ENCODE measurements around the gene NTRK2.

Gene NTRK2

DNA sequence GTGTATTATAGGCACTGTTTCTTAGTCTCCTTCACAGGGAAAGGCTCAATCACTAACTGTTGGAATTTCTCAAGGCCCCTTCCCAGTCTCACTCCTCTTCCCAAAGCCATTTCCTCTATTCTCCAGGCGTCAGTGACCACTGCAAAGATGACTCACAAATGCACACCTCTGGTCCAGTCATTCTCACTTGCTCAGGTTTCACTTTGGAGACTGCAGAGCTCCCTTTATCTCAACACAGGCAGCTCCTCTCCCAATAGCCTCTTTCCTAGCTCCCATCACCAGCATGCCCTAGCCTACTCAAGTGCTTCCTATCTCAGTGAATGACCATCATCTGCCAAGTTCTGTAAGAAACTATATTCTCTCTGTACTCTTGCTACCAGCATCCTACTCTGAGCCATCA, 323.6 kb downstream of the NTRK2 start:
- no peak for DNase-seq

DNA sequence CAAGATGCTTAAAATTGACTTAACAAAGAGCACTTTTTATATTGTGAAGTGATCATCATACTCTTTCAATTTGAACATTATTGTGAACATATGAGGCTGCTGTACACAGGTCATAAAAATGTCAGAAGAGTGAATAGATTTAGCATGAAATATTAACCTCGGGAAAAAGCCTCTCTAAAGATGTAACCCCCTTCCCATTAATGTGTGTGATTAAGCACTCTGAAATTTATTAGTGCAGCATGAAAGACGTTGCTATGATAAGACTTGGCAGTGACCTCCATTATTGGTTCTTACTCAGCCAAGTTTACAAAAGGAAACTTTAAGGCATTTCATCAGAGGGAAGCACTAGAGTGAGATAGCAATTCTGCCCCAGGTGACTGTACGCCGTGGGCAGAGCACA, 326.5 kb downstream of the NTRK2 start:
- DNase-seq = no peak

DNA sequence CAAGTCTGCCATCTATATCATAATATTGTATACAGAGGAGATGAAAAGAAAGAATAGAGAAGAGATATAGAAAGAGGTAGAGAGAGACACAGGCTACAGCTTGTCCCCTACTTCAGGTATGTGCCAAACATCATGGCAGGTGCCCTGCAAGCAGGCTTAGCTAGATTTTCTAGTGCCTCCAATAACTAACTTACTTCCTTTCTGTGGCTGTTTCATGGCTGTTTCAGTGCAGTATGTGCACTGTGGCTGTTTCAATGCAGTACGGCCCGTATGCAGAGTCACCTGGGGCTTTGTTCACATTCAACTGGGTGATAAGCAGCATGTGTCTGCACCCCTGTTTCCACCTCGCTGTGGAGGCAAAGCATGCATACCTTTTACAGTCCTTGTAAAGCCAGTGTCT, 327.2 kb downstream of the NTRK2 start:
- DNase-seq = no peak

DNA sequence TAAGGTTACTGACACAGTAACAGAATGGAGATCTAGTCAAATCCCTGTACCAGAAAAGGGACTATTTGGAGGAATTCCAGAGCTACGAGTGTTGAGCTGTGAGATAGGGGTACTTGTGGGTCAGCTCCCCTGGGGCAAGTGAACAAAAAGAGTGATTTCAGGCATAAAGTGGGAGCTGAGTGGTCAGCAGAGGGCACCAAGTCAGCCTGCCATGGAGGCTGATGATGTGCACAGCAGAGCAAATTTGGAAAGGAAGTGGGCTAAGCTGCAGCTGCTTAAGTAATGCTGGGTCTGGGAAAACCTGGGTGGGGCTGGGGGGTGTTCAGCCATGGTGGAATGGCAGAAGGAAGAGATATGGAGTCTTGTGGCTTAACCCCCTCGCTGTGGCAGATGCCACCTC, 327.9 kb downstream of the NTRK2 start:
- DNase-seq = no peak

DNA sequence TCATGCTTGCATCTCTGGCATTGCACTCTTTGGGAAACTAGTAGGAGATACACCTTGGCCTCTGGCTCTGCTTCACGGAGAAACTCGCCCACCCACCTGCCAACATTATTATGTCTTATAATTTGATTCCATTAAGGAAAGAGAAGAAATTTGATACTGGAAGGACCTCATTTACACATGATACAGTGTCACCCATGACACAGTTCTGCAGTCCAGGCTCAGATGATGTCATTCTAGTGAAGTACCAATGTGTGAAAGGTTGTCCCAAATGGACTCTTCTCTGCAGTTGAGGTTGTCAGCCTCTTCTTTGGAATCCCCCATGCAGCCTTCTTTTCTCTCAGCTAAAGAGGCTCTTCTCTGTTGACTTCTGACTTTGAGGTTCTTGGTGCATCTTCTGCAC, 329.1 kb downstream of the NTRK2 start:
- no peak for DNase-seq

DNA sequence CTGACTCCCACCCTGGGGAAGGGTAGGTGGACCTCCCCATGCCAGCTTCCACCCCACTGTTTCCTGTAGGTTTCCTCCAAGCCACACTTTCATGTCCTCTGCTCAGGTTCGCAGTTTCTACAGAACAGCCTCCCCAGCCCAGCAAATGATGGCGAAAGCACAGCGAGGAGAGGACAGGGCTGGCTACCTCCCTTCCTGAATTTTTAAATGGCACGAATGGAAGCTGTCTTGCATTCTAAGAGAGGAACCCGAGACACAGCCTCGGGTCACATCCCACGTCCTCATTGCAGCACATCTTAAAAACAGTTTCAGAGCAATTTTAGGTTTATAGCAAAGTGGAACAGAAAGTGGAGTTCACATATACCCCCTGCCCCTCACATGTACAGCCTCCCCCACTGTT, 330.3 kb downstream of the NTRK2 start:
- DNase-seq = no peak

DNA sequence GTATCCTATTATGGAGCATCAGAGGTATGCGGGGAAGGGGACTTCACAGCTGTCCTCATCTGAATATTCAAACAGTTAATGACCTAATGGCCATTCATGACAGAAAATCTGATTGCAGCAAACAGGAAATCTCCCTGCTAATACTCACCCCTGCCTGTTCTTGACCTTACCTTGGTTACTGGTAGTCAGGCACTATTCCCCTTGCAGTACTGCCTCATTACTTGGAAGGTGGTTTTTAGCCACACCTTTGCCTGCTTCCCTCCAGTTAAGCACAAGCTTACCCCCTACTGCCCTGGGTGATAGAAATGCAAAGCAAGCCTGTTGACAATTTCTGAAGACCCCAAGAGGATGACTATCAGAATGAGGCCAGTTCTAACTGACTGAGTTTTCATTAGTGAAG, 332.4 kb downstream of the NTRK2 start:
- DNase-seq = no peak

DNA sequence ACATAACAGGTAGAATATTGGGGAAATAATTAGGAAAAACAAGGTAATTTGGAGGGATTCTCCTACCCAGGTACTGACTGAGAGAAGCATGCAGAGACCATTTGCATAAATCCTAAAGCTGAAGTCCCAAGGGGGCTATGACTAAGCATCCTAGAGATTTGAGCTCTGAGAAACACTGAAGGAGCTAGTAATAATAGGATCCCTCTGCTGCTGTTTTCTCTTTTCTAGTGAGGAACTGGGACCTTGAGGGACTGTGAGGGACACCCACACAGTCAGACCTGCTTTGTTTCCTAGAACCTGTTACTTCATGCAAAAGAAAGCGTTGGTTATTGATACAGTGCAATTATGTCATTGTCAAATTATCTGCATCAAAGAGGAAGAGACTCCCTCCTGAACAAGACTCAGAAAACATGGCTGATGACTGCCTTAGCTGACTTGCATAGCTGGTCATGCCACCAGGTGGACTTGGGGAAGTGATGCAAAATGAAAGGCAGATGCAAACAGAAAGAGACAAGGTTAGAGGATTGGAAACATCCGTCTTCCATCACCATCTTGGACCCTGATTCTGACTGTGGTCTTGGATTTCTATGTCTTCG, 335.4 kb downstream of the NTRK2 start:
- DNase-seq = no peak

DNA sequence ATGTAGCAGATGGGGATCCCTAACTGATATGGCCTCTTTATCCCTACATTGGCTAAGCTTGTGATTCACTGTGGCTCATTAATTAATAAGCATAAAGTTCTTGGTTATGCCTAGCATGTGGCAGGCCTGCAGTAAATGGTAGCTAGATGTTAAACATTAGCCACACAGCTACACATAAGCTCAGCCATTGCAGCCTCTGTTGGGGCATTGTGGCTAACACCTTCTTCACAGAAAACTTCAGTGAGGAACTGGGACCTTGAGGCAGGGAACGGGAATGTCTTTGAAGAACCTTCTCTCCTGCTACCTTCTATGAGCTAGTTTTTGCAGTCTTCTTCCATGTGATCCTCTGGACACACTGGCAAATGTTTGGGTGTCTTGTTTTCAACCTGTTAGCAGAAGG, 338.2 kb downstream of the NTRK2 start:
- DNase-seq = no peak

DNA sequence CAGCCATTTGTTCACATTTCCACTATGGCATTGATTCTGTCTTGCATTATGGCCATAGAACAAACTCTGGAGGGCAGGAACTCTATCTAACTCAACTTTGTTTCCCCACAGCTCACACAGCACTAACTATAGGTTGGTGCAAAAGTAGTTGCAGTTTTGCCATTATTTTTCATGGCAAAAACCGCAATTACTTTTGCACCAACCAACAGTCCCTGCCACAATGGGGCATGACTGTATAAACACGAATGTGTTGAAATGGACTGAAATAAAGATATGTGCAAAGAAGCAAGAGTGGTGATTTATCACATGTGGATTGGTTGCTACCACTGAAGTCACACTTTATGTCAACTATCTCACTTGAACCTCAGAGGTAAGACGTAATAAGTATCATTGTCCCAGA, 338.7 kb downstream of the NTRK2 start:
- no peak for DNase-seq

DNA sequence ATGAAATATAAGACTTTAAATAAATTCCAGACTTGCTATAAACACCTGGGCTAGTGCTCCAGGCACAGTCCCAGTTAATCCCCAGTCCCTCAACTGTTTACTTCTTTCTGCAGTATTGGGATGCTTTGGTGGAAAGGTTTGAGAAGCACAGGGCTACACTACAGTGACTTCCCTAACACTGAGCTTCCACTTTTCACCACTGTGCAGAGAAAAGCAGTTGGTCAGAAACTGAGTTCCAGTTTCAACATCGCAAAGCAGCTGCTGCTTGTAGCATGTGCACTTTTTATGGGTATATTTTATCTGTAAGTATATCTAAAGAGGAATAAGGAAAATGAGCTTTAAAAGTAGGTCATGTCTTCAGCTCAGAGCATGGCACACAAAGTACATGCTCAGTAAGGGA, 339.7 kb downstream of the NTRK2 start:
- no peak for DNase-seq

DNA sequence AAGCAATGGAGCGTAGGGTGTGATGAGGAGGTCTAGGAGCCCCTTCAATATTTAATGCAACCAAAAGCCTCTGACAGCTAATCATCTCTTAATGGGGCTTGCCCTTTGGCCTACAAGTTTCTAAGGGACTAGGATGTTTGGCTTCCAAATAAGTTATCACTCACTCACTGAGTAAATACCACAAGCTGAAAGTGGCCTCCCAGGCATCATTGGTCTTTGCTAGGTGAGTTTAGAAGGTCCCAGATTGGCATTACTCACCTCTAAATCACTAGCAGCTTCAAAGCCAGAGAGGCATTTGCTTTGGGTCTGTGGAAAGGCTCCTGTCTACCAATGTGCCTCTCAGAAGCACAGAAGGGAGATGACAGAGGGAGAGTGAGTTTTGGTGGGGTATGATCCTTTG, 344.2 kb downstream of the NTRK2 start:
- no peak for DNase-seq

DNA sequence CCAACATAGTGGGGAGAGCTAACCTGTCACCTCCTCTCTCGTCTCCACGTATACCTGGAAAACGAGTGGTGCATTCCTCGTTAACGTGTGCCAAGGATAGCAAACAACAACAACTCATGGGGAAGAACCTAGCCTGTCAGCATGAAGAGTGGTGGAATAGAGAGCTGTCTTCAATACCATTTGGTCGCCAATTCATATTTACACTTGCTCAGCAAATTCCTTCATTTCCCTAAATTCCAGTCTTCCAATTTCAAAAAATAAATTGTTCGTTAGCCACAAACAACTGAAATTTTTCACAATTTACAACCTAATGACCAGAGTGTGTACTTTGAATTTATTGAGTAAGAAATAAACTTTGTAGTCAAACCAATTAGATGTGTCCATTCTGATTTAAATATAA, 344.8 kb downstream of the NTRK2 start:
- DNase-seq = no peak

DNA sequence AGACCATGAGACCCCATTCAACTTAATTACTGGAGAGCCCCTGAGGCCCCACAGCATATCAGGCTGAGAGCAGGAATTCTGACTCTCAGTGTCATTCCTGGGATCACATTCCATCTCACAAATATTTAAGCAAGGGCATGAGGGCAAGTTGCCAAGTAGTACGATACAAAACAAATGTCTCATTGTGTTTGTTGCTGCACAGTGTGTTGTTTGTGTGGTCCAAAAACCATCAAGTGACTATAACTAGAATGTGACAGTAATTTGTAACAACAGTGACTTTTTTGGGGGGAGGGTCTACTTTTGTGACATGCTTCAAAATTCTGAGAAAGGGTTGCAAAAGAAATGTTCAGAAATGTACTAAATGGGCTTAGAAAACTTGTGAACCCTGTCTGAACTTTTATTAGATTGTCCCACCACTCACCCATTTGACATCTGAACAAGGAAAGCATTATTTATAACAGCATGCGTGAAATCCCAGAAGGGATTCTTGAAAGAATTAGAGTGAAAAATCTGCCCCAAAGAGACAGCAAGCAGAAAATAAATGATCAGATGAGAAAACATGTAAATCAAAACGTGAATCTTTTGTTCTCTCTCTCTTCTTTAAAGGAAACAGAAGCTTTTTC, 347.0 kb downstream of the NTRK2 start:
- DNase-seq = no peak

DNA sequence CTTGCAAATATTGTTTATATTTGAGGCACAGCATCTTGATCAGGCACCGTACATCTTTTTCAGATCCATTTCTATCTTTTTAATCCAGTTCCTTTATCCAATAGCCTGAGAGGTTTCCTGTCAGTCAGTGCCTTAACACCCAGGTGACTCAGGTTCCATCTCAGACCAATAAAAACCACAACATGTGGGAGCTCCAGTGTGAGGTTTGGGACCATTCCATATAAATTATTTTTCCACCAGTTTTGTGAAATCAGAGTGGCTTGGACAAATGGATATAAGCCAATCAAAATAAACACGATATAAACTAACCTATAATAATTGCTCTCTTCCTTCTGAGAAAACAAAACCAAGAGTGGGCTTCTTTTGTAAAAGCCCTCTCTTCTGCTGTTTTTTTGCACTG, 351.3 kb downstream of the NTRK2 start:
- DNase-seq = no peak

DNA sequence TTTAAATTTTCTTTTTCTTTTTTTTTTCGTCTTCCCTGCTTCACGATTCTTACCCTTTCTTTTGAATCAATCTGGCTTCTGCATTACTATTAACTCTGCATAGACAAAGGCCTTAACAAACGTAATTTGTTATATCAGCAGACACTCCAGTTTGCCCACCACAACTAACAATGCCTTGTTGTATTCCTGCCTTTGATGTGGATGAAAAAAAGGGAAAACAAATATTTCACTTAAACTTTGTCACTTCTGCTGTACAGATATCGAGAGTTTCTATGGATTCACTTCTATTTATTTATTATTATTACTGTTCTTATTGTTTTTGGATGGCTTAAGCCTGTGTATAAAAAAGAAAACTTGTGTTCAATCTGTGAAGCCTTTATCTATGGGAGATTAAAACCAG, 352.2 kb downstream of the NTRK2 start:
- DNase-seq = no peak

DNA sequence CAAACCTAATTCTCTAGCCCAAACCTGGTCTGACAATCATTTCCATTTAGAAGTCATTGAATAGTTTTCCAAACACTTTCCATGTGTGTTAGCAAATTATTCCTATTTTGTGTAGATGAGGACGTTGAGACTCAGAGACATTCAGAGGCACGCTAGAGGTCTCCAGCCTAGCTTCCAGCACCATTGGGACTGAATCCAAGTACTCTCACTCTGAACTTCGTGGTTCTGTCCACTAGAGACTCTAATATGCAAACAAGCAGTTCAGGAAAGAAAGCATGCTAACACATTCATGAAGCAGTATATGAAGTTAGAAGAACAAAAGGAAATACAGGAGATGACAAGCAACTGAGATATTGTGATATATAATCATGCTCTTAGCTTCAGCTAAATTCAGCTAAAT, 354.8 kb downstream of the NTRK2 start:
- no peak for DNase-seq

DNA sequence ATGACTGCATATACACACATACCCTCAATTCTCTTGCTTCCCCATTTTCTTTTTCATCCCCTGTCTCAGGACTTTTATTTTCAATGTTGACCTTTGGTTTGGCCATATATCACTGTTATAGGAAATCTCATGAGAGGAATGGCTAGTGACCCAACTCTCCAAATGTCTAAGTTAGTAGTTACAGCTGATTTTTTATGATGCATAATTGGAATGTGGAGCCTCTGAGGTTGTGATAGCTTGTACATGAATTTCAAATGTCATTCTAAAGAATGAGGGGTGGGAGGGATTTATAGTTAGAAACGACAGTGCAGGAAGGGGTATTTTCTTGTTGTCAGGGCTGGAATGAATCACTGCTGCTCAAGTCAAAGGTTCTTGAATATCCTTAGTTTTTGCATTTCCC, 356.1 kb downstream of the NTRK2 start:
- no peak for DNase-seq

DNA sequence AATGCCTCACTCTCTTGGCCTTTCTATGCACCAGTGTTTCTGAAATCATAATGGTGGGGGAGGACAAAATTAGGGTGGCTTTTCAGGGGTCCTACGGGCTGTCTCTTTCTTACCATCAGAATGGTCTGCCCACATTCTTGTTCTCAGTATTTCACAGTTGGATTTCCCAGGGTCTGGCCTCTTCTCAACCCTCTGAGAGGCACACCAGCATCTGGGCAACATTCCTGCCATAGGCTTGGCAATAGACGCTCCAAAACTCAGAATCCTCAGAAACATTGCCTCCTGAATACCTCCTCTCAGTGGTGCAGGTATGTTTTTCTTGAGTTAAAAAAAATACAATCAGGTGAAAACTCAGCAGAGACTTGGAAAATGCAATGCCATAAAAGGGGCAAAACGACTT, 358.3 kb downstream of the NTRK2 start:
- no peak for DNase-seq

DNA sequence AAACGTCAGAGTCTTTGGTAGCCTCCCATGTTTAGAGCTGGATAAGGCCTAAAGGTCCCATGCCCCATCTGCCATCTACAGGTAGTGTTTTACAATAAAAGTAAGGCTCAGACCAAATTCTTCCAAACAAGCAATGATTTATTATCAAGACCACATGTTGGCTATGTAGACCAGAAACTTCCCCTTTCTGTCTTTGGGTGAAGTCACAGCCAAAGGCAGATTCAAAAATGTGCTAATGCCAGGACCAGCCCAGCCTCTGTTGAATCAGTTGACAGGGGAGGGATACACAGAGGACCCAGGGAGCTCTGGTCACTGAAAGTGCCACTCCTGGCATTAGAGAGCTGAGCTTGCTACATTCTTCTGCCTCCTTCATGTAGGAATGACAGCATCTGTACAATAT, 360.8 kb downstream of the NTRK2 start:
- no peak for DNase-seq

DNA sequence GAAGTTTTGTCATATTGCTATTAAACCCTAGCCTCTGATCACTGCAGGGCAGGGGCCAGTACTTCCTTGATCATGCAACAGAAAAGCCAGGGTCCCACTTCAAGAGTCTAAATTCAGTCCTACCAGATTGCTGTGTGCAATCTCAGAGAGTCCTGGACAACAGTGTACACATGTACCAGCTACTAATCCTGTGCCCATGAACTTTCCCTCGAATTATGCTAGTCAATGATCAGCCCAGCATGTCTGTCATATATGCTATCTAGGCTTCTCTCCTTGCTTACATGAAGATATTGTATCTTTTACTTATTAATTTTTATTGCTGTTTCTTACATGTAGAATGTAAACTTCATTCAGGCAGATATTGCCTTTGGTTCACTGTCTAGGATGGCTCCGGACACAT, 367.0 kb downstream of the NTRK2 start:
- DNase-seq = no peak

DNA sequence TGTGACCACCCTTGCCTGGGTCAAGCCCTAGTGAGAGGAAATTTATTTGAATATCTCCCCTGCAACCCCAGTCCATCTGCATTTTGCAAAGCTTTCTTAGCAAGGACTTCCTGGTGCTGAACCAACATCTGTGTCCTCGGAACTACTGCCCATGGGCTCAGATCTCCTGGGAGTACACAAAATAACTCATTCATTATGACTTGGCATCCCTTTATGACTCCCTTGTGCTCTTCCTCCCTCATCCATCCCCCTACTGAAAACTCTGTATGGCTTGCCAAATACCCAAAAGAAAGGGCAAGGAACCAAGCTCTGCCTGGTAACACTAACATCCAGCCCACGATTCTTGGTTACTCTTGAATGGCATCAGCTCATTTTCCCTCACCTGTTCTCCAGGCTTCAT, 368.5 kb downstream of the NTRK2 start:
- no peak for DNase-seq

DNA sequence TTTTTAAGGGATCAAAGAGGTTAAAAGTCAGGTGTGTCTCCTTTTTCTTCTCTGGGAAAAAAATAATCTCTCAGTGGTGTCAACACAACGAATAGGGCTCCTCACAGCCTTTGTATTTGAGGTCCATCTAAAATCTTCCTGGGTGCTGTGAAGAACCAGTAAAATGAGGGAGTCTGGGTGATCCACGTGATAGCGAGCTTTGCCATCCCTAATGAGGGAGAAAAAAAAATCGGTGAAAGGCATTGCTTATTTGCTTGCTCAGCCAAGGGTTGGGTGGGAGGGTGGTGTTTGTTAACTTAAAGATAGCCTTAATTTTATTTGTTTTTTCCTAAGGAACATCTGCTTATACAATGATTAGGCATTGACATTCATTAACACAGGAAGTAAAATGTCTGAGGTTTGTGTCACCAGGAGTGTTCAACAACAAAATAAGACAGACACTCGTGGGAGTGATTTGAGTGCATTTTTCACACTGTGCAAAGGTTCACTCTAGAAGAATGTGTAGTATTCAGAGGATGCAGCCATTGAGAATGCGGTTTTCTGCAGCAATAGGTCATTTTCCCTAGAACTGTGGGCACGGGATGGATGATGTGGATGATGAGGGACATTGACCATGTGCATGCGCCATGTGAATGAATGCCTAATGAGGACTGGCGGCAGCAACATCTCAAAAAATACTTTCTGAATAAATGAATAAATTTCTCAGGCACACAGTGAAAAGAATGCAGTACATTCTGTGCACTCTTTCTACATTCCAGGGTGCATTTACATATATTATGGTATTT, 369.5 kb downstream of the NTRK2 start:
- no peak for DNase-seq

DNA sequence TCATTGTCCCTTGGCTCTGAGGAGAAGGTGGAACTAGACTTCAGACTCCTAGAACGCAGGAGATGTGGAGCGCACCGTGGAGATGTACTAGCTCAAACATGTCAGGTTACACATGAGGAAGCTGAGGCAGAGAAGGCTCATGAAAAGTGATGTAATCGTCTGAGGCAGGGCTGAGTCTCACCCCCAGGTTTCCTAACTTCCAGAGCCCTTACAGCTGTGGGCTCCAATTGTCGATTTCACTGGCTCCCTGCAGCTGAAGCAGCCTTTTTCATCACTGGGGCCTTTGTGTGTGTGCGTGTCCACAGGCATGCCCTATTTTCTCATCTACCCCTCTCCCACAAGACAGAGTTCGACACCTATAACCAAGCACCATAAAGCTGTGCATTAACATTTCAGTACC, 370.6 kb downstream of the NTRK2 start:
- no peak for DNase-seq
